Measurements from ENCODE around the gene MLYCD.

The MLYCD gene

DNA sequence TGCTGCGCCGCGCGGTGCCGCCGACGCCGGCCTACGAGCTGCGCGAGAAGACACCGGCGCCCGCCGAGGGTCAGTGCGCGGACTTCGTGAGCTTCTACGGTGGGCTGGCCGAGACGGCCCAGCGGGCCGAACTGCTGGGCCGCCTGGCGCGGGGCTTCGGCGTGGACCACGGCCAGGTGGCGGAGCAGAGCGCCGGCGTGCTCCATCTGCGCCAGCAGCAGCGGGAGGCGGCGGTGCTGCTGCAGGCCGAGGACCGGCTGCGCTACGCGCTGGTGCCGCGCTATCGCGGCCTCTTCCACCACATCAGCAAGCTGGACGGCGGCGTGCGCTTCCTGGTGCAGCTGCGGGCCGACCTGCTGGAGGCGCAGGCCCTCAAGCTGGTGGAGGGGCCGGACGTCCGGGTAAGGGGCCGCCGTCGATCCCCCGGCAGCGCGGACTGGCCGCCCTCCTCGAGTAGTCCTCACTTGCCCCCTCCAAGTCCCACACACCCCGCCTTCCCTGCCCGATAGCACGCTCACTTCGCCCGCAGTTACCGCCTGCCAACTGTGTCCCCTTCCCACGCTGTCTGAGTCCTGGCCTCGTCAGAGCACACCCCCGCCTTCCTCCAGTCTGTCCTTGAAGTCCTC lies 470 bp downstream of the MLYCD start:
- in situ Hi-C loops (cut with MboI; ENCODE audit: low sequenced_read_pairs): no loop called here

DNA sequence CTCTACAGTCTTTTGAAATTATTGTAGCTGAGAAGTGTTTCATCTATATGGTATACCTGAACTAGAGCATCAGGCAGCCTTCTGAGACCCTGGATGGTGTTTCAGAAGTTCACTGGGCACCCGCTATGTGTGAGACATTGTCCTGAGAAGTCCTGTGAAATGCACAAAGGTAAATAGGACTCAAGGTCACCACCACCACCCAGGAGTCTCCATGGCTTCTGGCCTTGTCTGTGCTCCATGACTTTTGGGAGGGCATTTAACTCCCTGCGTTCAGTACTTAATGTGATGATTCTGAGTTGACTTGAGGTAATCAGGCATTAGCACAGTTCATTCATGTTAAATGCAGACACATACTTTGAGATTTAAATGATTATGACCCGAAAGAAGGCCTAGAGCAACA lies 1.1 kb downstream of the MLYCD start:
- in situ Hi-C loops (cut with MboI; ENCODE audit: low sequenced_read_pairs): no loop called here

DNA sequence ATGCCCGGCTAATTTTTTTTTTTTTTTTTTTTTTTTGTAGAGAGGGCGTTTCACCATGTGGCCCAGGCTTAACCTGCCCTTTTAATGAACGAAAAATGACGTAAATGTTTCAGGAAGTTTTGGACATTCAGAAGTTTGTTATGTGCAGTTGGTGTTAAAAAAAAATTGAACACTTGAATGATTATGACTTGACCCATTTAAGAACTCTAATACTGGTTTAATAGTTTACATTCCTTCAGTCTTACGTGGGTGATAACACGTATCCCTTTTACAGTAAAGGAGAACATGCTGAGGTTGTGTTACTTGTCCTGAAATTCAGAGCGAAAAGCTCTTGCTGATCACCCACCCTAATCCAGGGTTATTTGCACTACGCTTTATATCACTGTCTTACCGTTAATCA lies 1.7 kb downstream of the MLYCD start:
- in situ Hi-C loops (cut with MboI; ENCODE audit: low sequenced_read_pairs): no loop called here

DNA sequence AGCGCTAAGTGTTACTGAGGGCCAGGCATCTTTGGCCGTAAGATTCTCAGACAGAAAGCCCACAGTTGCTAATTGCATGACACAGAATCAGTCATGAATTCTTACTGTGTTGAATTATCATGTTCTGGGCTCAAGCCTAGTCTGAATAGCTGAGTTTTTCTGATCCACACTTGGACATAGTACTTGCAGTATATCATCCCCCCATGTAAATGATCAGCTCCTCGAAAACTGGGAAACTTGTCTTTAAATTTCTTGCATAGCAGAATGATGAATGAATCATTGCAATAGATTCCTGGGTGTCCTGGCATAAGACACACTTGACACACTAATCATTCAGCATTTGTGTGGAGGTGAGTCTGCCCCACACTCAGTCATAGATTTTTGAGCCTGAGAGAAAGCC lies 2.2 kb downstream of the MLYCD start:
- in situ Hi-C loops (cut with MboI; ENCODE audit: low sequenced_read_pairs): no loop called here

DNA sequence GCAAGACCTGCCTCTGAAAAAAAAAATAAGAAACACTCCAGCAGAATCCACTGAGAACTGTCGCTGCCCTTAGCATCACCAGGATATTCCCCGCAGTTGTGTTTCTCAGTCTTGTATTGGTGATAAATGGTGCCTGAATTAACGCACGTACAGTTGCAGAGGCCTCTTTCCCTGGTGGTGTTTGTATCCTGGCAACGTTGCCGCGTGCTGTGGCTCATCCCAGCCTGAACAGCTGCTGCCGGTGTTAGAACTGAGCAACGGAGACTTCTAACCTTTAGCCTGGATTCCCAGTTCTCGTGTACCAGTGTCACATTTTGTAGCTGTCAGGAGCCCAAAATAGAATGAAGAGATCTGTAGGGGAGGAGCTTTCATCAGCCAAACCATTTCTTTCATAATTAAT lies 4.8 kb downstream of the MLYCD start:
- in situ Hi-C loops (cut with MboI; ENCODE audit: low sequenced_read_pairs): no loop called here

DNA sequence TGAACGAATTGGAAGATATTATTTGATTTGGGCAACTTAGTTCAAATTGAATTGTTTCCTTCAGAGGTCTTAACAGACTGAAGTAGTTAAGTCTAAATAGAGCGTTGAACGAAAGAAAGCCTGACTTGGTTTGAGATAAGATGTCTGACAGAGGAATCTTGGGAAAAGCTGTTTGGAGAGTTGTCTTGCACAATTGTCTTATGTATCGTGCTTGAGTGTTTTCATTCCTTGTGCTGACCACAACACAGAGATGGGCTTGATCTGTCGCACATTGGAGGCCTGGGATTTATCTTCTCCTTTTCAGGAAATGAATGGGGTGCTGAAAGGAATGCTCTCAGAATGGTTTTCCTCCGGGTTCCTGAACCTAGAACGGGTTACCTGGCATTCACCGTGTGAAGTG lies 7.8 kb downstream of the MLYCD start:
- in situ Hi-C loops (cut with MboI; ENCODE audit: low sequenced_read_pairs): no loop called here

DNA sequence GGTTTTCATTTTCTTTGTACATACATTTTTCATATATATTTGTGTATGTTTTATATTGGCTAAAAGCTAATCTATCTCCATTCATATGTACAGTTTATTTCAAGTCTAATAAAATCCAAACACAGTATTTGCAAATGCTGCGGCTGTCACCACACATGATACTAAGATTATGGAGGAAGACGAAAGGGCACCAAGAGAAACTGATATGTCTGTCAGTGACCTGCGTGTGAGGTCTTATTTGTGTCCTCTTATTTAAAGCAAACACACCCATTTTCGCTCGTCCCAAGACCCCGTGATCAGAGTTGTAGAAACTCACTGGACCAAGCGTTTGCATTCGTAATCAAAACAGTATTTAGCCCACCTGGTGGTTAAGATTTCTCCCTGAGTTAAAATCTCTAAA lies 8.2 kb downstream of the MLYCD start:
- in situ Hi-C loops (cut with MboI; ENCODE audit: low sequenced_read_pairs): no loop called here

DNA sequence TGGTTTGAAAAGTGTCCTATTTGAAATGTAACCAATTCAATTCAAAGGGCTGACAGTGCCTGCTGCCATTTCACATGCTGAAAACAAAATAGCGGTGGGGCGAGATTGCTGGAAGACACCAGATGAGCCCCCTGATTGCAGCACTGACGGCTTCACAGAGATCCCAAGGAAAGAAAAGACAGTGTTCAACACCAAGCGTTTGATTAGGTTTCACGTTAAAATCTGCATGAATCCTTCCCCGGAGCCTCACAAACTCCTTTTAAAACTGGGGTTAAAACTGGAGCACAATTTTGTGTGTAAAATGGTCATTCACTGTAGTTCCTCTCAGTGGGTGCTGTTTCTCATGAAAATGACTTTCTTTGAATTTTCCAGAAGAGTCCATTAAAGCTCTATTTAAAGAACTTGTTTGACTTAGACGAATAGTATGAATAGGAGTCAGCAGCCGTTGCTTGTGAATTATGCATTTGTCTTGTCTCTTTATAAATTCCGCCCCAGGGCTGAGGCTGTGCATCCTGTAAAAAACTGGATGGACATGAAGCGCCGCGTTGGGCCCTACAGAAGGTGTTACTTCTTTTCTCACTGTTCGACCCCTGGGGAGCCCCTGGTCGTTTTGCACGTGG lies 8.8 kb downstream of the MLYCD start:
- in situ Hi-C loops (cut with MboI; ENCODE audit: low sequenced_read_pairs): no loop called here

DNA sequence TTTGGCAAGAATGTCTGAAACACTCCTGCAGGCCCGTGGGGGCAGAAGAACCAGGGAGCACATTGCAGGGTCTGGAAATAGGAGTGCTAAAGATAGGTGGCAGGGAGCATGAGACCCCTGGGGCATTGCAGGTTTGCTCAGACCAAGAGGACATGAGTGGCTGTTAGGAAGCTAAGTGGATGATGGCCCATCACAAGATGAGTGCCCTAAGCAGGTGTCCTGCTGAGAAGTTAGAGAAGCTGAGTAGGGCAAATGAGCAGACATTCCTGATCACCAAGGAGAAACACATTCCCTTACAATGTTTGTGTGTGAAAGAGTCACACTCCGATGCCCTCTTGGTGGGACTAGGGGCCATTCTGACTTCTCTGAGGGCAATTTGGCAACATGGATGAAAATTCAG lies 9.9 kb downstream of the MLYCD start:
- in situ Hi-C loops (cut with MboI; ENCODE audit: low sequenced_read_pairs): no loop called here

DNA sequence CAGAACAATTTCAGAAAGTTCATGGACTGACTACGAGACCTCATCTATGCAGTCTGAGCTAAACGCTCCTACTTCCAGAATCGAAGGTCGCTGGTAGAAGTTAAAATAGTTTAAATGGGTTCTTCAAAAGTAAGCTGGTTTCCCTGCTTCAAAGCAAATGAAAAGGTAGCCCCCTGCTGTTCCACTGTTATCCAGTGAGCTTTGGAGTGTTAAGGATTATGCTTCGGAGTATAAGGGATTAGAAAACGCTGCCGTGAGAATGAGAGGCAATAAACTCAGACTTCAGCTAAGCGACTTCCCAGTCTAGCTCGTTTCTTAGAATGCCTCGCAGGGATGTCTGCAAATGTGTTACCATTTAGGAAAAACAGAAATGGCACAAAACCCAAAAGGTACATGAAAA lies 12.4 kb downstream of the MLYCD start:
- in situ Hi-C loops (cut with MboI; ENCODE audit: low sequenced_read_pairs): no loop called here

DNA sequence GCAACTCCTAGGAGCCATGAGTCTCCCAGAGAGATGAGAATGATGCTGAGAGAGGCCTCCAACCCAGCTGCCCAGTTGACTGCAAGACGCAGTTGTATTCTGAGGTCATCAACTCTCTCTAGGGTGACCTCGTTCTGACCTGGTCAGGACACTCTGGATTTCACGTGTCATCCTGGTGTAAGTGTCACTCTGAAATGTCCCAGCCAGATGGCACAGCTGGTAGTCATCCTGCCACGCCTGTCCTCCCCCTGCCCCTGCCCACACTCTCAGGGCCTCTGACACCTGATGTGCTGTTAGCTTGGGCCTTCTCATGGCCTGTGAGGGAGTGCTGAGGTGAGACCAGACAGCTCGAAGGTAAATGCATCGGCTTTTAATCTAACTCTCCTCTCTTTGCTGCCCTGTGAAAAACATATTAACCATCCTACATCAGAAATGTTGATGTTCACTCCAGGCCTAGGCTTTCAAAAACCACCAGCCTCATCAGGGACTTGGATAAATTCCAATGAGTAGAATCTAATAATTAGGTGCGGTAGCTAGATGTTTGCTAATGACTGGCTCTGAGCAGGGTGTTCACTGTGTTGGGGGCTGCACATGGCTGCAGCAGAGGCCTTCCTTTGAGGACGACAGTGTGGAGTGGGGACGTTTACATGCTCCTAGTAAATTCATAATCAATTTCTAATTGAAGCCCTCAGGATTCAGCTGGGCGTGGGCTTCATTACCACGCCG lies 13.8 kb downstream of the MLYCD start:
- in situ Hi-C loops (cut with MboI; ENCODE audit: low sequenced_read_pairs): no loop called here

DNA sequence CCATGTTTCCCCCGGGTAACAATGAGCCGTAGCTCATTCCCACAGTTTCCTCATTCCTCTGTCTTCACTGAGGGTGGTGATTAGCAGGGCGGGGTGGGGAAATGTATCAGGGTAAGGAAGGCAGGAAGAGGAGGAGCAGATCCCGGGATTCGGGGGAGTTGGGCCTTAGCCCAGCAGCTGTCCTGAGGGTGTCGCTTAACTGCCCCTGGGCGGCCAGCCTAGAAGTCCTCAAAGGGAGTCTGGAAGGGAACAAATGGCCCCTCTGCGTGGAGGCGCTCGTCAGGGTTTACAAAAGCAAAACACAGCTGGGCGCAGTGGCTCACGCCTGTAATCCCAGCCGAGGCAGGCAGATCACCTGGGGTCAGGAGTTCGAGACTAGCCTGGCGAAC lies 14.3 kb downstream of the MLYCD start:
- in situ Hi-C loops (cut with MboI; ENCODE audit: low sequenced_read_pairs): no loop called here

DNA sequence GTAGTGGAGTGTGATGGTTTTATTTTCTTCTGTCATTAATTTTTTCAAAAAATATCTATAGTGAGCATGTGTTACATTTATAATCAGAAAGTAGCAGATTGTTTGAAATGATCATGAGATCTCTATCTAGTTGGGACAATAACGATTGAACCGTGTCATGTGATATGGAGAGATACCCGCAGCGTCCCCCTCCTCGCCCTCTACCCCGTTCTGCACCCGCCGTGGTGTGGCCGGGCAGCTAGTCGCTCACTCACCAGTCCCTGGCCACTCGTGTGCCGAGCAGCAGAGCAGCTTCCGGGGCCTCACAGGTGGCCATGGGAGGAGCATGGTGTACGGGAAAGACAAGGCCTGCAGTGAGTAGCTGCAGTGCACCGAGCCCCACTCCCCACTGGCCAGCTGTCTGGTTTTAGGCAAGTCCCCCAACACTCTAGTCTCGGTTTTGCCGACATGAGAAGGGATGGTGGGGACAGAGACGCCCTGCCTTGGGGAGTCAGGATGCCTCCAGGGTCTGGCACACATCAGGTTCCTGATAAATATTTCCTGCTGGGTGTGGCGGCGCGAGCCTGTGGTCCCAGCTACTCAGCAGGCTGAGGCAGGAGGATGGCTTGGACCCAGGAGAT lies 15.3 kb downstream of the MLYCD start:
- in situ Hi-C loops (cut with MboI; ENCODE audit: low sequenced_read_pairs): no loop called here

DNA sequence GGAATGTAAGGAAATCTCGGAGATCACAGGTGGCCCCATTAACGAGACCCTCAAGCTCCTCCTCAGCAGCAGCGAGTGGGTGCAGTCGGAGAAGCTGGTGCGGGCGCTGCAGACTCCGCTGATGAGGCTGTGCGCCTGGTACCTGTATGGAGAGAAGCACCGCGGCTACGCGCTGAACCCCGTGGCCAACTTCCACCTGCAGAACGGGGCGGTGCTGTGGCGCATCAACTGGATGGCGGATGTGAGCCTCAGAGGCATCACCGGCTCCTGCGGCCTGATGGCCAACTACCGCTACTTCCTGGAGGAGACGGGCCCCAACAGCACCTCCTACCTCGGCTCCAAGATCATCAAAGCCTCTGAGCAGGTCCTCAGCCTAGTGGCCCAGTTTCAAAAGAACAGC lies 16.2 kb downstream of the MLYCD start:
- in situ Hi-C loops (cut with MboI; ENCODE audit: low sequenced_read_pairs): no loop called here

DNA sequence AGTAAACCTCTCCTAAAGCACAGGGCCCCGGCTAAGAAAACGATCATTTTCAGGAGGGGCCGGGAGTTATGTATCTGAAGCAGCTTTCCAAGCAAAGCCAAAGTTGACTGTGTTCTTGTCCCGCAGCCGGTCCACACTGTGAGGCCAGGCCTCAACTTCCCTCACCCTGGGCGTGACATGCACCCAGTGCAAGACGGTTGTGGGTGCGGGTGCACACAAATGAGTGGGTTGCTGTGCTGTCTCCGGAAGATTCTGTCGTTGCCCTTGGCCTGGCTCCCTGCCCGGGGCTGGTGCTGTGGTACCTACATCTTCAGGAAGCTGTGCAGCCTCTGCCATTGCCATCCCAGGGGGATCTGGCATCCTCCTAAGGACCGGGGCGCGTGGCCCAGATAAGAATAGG lies 16.6 kb downstream of the MLYCD start:
- in situ Hi-C loops (cut with MboI; ENCODE audit: low sequenced_read_pairs): no loop called here

DNA sequence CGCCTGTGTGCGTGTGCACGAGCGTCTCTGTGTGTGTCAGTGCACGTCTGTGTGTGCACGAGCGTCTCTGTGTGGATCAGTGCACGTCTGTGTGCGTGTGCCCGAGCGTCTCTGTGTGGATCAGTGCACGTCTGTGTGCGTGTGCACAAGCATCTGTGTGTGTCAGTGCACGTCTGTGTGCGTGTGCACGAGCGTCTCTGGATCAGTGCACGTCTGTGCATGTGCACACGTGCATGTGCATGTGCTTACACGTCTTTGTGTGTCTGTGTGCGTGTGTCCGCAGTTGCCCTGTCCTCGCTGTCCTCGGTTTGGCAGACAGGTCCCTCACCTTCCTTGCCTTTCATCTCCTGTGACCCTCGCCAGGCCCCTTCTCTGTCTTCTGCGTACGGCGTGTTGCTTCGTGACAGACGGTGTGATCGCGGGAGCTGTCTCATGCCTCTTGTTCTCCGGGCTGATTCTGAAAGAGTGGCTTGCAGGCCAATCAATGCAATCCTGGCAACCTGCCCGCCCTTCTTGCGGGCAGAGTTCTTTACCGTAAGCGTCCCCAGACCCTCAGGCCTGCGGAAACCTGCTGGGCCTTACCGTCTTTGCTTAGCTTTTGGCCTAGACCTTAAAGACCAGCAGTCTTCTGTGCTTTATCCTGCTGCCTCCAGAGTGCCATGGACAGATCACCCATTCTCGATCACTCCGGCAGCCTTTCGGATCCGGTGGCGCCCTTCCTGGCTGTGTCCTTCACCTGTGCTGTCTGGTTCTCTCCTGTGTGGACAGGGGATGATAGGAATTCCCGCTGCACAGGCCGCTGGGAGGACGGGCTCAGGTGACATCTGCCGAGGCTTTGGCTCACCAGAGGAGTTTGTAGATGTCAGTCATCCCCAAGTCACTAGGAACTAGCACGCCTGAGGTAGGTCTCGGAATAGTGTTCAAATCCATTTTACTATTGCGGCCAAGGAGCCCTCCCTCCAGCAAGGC lies 18.5 kb downstream of the MLYCD start:
- in situ Hi-C loops (cut with MboI; ENCODE audit: low sequenced_read_pairs): no loop called here

DNA sequence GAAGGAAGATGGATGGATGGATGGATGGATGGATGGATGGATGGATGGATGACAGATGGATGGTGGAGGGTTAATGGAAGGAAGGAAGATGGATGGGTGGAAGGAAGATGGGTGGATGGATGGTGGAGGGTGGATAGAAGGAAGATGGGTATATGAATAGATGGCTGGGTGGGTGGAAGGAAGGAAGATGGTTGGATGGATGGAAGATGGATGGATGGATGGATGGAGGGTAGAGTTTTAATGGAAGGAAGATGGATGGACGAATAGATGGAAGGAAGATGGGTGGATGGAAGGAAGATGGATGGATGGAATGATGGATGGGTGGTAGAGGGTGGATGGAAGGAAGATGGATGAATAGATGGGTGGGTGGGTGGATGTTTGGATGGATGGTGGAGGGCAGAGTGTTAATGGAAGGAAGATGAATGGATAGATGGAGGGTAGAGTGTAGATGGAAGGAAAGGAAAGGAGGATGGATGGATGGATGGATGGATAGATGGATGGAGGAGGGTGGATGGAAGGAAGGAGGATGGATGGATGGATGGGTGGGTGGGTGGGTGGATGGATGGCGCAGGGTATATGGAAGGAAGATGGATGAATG lies 22.1 kb downstream of the MLYCD start:
- in situ Hi-C loops (cut with MboI; ENCODE audit: low sequenced_read_pairs): no loop called here

DNA sequence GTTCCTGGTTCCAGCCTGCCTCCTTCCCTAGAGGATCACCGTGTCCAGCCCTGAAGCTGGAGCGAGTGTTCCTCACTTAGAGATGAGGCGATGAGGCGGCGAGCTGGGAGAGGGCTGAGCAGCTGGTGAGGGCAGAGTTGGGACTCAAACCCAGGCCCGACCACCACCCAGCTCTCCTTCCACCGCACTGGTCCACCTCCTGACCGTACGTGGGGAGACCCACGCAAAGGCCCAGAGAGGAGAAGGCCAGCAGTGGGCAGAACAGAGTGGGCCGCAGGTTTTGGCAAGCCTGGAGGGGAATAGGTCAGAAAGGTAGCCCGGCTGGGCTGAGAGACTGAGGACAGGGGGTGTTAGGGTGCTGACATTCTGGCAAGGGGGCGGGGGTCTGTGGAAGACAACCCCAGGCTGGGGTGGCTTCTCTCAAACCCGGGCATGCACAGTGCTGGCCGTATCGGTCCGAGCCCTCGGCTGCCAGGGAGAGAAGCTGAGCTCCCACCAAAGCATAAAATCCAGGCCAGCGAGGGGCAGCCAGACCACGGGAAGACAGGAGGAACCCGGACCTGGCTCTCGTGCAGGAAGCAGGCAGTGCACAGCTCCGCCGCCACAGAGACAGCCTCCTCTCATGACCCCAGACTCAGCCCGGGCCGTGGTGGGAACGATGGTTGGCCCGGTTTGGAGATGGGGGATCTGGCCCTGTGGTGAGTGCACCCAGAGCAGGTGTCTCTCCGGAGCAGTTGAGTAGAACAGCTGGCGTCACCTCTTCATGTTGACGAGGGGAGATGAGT lies 24.9 kb downstream of the MLYCD start:
- in situ Hi-C loops (cut with MboI; ENCODE audit: low sequenced_read_pairs): no loop called here

DNA sequence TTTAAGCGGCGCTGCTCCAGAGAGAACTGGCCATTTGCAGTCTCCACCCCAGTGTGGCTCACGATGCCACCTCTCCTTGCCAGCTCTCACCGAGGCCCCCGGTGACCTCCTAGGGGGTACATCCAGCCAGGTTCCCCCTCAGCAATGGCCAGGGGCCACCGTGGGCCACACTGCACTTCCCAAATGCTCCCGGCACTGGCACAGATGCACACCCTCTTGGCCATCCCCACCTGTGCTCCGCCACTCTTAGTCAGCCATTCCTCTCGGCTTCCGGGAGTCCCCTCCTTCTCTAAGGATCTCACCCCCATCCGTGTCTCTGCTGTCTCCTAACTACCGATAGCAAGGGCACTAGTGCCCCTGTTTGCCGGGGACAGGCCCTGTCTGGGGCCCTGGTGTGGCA lies 25.8 kb downstream of the MLYCD start:
- in situ Hi-C loops (cut with MboI; ENCODE audit: low sequenced_read_pairs): no loop called here
